Lower leg skin (tissue), 3 donors: Measurements from ENCODE around the gene ODAD2.

Source experiments
- POLR2A ChIP-seq, 2 donors: fragments of 450-650 bp; IDR thresholded peaks; one replicate each; pipeline ENCODE4 v1.6.1; 2016 to 2017; ENCODE audit warnings: antibody characterized with exemption in 2 of 2, mild to moderate bottlenecking in 1 of 2, moderate library complexity in 1 of 2
- TF ChIP-seq, protein P1 (sequence below), 3 donors: fragments of 450-650 bp; IDR thresholded peaks; one replicate each; pipeline ENCODE4 v1.5.1; 2016; ENCODE audit warnings: antibody characterized with exemption in 3 of 3, mild to moderate bottlenecking in 3 of 3, moderate library complexity in 2 of 3

DNA sequence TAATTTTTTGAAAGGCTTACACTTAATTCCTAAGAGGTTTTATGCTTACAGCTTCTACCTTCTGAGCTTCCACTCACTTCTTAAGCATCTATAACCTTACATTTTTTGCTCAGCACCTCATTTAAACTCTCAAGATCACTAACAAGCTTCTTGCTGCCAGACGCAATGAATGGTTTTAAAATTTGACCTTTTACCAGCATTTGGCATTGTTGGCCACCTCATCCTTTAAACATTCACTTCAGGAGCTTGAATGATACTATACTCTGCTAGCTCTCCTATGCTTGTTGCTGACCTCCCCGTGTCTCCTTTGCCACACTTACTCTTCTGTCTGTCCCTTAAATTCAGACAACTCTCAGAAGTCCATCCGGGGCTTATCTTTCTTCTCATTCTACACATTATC, 37.7 kb upstream of the ODAD2 start:
- TF ChIP-seq, protein P1, sequence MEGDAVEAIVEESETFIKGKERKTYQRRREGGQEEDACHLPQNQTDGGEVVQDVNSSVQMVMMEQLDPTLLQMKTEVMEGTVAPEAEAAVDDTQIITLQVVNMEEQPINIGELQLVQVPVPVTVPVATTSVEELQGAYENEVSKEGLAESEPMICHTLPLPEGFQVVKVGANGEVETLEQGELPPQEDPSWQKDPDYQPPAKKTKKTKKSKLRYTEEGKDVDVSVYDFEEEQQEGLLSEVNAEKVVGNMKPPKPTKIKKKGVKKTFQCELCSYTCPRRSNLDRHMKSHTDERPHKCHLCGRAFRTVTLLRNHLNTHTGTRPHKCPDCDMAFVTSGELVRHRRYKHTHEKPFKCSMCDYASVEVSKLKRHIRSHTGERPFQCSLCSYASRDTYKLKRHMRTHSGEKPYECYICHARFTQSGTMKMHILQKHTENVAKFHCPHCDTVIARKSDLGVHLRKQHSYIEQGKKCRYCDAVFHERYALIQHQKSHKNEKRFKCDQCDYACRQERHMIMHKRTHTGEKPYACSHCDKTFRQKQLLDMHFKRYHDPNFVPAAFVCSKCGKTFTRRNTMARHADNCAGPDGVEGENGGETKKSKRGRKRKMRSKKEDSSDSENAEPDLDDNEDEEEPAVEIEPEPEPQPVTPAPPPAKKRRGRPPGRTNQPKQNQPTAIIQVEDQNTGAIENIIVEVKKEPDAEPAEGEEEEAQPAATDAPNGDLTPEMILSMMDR (IDR thresholded peaks at IDR 0.05), result no peak
- no peak for TF ChIP-seq POLR2A (IDR thresholded peaks at IDR 0.05)
